ENCODE results near the gene NPR1.
A peak's percentile ranks its signal among the peaks of the same experiment; 100 is the strongest.
"Not testable (repeated sequence)": the region's sequence is repeated elsewhere in the genome, so short reads cannot be mapped to it uniquely, and the experiment has no call there.

NPR1 gene

DNA sequence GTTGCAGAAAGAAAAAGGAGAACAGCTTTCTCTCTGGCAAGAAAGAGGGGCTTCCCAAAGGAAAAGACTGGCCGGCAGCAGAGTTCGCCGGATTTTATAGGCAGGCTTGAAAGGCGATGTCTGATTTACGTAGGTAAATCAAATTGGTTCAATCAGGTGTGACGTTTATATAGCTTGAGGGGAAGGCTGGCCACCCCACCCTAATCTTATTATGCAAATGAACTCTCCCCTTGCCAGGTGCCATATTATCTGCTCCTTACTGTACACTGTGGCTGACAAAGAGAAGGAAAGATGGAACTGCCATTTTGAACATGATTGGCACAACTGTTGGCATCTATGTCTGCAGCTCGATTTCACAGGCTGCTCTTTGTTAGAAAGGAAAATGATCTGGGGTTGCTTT is 32.5 kb downstream of the NPR1 start:
- FAIRE-seq, result no peak
- no peak for DNase-seq (ENCODE audit: insufficient read length, low spot score)

DNA sequence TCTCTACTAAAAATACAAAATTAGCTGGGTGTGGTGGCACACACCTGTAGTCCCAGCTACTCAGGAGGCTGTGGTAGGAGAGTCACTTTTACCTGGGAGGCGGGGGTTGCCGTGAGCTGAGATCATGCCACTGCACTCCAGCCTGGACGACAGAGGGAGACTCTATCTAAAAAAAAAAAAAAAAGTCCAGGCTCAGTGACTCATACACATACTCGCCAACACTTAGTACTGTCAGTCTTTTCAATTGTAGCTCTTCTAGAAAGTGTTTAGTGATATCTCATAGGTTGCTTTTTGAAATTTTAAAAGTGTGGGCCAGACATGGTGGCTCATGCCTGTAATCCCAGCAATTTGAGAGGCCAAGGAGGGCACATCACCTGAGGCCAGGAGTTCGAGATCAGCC is 37.7 kb downstream of the NPR1 start:
- DNase-seq (ENCODE audit: insufficient read length, low spot score); FAIRE-seq: not testable (repeated sequence)

DNA sequence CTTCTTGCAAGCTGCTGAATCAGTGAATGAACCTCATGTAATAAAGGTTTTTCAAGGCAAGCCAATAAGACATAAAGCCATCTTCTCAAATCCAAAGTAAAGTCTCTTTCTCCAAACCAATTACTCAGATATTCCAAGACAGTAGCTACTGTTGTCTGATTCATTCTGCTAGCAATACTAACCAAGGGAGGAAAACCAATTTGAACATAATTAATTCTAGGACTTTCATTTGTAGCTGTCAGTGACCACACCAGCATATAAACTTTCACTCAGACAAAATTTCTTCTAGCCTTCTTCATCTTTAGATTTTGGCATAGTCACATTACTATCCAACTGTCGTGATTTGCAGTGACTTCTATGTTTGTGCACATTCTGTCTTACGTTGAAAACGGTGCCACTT is 38.8 kb downstream of the NPR1 start:
- FAIRE-seq (no peak), DNase-seq (ENCODE audit: insufficient read length, low spot score) (no peak)

GRCh38 chr1:153723687-153724086 is 45.2 kb downstream of the NPR1 start:
- DNase-seq (ENCODE audit: insufficient read length, low spot score), result no peak
- FAIRE-seq, result no peak

- FAIRE-seq; DNase-seq (ENCODE audit: insufficient read length, low spot score): not testable (repeated sequence)
These were observed 46.1 kb downstream of the NPR1 start for GRCh38 chr1:153724634-153725033.

GRCh38 chr1:153727463-153728304 is 49.2 kb downstream of the NPR1 start, which contains the start of gene INTS3:
Gene INTS3, plus strand, starts transcription at chr1:153728050. Its CDS starts 585 bp downstream, at chr1:153728635.
- FAIRE-seq, result peak; percentile 99
- DNase-seq (ENCODE audit: insufficient read length, low spot score), result peak; percentile 93

GRCh38 chr1:153728305-153729066 is 50.0 kb downstream of the NPR1 start:
- FAIRE-seq (peak; percentile 44), DNase-seq (ENCODE audit: insufficient read length, low spot score) (no peak)

GRCh38 chr1:153730468-153730988 is 52.0 kb downstream of the NPR1 start:
- FAIRE-seq (no peak), DNase-seq (ENCODE audit: insufficient read length, low spot score) (no peak)

DNA sequence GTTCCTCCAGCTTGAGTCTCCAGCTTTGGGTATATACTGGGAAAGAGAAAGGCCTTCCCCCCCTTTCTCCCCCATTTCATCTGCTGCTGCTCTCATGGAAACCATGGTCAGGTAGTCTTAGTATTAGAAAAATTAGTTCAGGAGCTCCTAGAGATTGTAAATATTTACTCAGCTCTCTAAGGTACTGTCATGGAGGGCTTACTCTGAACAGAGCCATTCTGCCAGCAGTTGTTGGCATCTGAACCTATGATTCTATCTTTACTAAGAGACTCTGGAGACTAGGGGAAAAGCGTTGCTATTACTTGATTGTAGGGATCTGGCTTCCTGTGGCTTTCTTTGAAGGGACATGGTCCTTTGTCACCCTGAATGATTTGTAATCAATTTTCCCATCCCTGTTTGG is 55.5 kb downstream of the NPR1 start:
- no peak for FAIRE-seq
- no peak for DNase-seq (ENCODE audit: insufficient read length, low spot score)

- DNase-seq (ENCODE audit: insufficient read length, low spot score) (no peak), FAIRE-seq (peak; percentile 89)
These were observed 56.1 kb downstream of the NPR1 start for GRCh38 chr1:153734396-153735089.

DNA sequence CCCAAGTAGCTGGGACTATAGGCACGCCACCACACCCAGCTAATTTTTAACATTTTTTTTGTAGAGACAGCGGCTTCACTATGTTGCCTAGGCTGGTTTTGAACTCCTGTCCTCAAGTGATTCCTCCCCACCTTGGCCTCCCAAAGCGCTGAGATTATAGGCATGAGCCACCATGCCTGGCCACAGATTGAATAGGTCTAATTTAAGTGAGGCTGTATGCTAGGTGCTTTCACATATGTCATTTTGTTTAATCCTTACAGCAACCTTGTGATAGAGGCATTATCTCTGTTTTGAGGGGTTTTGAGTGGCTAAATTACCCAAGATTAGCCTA is 56.6 kb downstream of the NPR1 start:
- FAIRE-seq (no peak), DNase-seq (ENCODE audit: insufficient read length, low spot score) (no peak)

- no peak for DNase-seq (ENCODE audit: insufficient read length, low spot score)
- FAIRE-seq, result peak; percentile 52
These were observed 63.5 kb downstream of the NPR1 start for GRCh38 chr1:153741986-153742385.

DNA sequence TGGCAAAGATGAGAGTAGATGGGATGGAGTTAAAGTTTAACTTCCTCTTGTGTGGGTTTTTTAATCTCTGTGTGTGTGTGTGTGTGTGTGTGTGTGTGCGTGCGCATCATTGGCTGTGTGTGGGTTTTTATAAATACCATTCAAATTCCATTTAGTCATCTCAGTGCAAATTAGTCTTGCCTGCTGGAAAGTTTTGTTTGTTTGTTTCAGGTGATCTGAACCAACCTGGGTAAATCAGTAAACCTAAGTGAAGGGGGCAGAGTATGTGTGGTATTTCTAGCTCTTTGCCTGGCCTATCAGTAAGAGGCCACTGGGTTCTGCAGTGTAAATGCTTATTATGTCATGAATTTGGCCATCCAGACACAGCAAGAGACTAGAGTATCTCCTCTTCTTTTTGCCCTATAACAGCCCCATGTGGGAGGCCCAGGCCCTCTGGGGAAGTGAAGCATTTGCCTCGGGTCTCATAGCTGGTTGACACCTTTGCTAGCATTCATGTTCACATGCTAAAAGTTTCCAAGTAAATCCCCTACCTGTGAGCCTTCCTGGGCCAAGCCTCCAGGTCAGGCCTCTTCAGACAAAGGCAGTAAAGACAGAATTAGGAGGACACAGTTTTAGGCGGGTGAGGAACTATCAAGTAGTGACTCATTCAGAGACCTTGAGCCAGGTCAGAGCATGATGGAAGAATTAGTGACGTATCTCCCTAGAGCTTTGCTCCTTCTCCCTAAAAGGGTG is 64.1 kb downstream of the NPR1 start:
- FAIRE-seq, result peak; percentile 92
- DNase-seq (ENCODE audit: insufficient read length, low spot score), result no peak
